ENCODE results near the gene ZCCHC3.

Gene ZCCHC3

GRCh38 chr20:346640-347316, 49.4 kb downstream of the ZCCHC3 start, which contains the start of gene NRSN2:
Gene NRSN2 (plus strand): TSS chr20:347111. CDS start chr20:349644, 2,533 bp downstream.
- DNase-seq (ENCODE audit: low read depth in 2 of 2), result no peak

GRCh38 chr20:347317-347639, 49.9 kb downstream of the ZCCHC3 start:
- no peak for DNase-seq (ENCODE audit: low read depth in 2 of 2)

GRCh38 chr20:347640-348484, 50.5 kb downstream of the ZCCHC3 start:
- peak in 1 of 2 donors; percentile 28 for DNase-seq (ENCODE audit: low read depth in 2 of 2)

- DNase-seq (ENCODE audit: low read depth in 2 of 2), result no peak
Observed at GRCh38 chr20:348972-349841, 51.8 kb downstream of the ZCCHC3 start.

Data from stimulated activated CD8-positive, alpha-beta memory T cell treated with anti-CD3 and anti-CD28 coated beads, Interleukin-2, amount 100 ng/mL, for 1 hour (primary cell).